Loucy (cell line): Measurements from ENCODE around the gene MNT.

ENCODE experiments used
- H2AFZ ChIP-seq: fragments of 200-600 bp; sonication (generic); 2 replicates; pipeline ENCODE4 v1.6.0; 2016; ENCODE audit warnings: antibody characterized with exemption, mild to moderate bottlenecking, low read length, moderate library complexity
- H3F3A ChIP-seq: fragments of 200-600 bp; 2 replicates; pipeline ENCODE4 v1.6.0; 2016; ENCODE audit warnings: antibody characterized with exemption, low read depth, mild to moderate bottlenecking
- H3K27me3 ChIP-seq: fragments of 200-600 bp; sonication (generic); 2 replicates; pipeline ENCODE4 v1.6.1; 2014; ENCODE audit warnings: low read length, mild to moderate bottlenecking; ENCODE audit not compliant: insufficient read depth, poor library complexity, severe bottlenecking
- H3K36me3 ChIP-seq: fragments of 200-600 bp; sonication (generic); 2 replicates; pipeline ENCODE4 v1.6.1; 2016; ENCODE audit warnings: low read length; ENCODE audit not compliant: insufficient read depth
- H3K4me1 ChIP-seq: fragments of 200-600 bp; sonication (generic); 2 replicates; pipeline ENCODE4 v1.5.1; 2014; ENCODE audit warnings: low read length, mild to moderate bottlenecking; ENCODE audit not compliant: insufficient read depth, poor library complexity, severe bottlenecking
- H3K4me2 ChIP-seq: fragments of 200-600 bp; sonication (generic); 2 replicates; pipeline ENCODE4 v1.6.0; 2014; ENCODE audit warnings: antibody characterized with exemption, low read length, low read depth, mild to moderate bottlenecking; ENCODE audit not compliant: poor library complexity, severe bottlenecking
- H3K4me3 ChIP-seq: fragments of 200-600 bp; sonication (generic); 2 replicates; pipeline ENCODE4 v1.5.1; 2014; ENCODE audit warnings: low read length, mild to moderate bottlenecking, mixed read lengths; ENCODE audit not compliant: poor library complexity, severe bottlenecking
- H3K79me2 ChIP-seq: fragments of 200-600 bp; sonication (generic); 2 replicates; pipeline ENCODE4 v1.6.1; 2014; ENCODE audit warnings: low read length; ENCODE audit not compliant: insufficient read depth
- H3K9ac ChIP-seq: fragments of 200-600 bp; sonication (generic); 2 replicates; pipeline ENCODE4 v1.6.0; 2014; ENCODE audit warnings: mild to moderate bottlenecking, low read depth, low read length, moderate library complexity; ENCODE audit not compliant: poor library complexity, severe bottlenecking
- H3K9me2 ChIP-seq: fragments of 200-600 bp; sonication (generic); replicated peaks from 2 replicates; pipeline ENCODE4 v1.6.1; 2016; ENCODE audit warnings: low read depth, low read length, mixed read lengths
- H3K9me3 ChIP-seq: fragments of 200-600 bp; sonication (generic); 2 replicates; pipeline ENCODE4 v1.6.1; 2014; ENCODE audit warnings: mild to moderate bottlenecking, antibody characterized with exemption, low read length, low read depth; ENCODE audit not compliant: insufficient read depth
- H4K20me1 ChIP-seq: fragments of 200-600 bp; sonication (generic); 2 replicates; pipeline ENCODE4 v1.6.0; 2014; ENCODE audit warnings: antibody characterized with exemption, low read length, mild to moderate bottlenecking; ENCODE audit not compliant: insufficient read depth, poor library complexity, severe bottlenecking
- EZH2phosphoT487 ChIP-seq: fragments of 200-600 bp; IDR thresholded peaks from 2 replicates; pipeline ENCODE4 v1.6.1; 2018; ENCODE audit warnings: antibody characterized with exemption, mild to moderate bottlenecking, moderate library complexity, borderline replicate concordance
- TF ChIP-seq, protein P1 (sequence below): fragments of 200-600 bp; sonication (generic); conservative IDR thresholded peaks from 2 replicates; pipeline ENCODE4 v1.5.1; 2014; ENCODE audit warnings: mild to moderate bottlenecking, antibody characterized with exemption, low read length

The MNT gene

DNA sequence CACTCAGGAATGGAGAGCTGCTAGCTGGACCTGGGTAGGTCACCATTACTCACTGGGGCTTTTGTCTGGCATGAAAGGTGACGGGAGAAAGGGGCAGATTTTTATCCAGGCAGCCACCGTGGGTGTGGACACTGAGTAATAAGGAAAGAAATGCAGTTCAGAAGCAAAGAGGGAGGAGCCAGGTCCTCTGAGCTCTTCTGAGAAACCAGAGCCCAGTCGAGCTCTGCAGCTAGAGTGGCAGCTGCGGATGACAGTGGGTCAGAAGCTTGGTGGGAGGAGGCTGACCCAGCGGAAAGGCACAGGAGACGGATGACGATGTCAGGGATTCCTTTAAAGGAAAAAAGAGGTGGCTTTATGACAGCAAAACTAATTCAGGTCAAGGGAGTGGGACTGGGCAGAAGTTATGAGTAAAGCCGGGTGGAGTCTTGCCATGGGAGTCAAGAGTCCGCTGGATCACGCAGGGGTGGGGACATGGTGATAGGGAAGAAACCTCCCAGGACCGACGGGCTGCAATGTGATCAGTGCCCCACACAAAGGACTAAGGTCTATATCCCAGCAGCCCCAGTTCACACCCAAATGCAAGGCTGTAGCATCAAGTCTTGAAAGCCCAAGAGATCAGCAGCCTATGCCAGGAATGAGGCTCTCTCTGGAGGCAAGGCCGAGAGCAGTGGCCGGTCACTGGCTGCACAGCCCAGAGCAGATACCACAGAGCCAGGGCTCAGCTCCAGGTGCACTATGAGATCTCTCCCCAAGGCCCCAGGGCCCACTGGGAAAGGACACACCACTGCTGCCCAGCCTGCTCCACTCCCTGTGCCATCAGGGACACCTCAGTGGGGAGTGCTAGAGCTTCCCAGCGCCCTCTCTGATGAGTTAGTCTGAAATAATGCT is 6.3 kb upstream of the MNT start:
- peaks cover 11% of the 10 kb centered on the region for H3K4me1 ChIP-seq
- no peak overlapping the region for H3K4me2 ChIP-seq
- H2AFZ ChIP-seq = no peak overlapping the region
- no peaks in the 10 kb centered on the region for H3K36me3 ChIP-seq
- H3K27me3 ChIP-seq = no peaks in the 10 kb centered on the region
- H3K9me2 ChIP-seq = no peaks in the 10 kb centered on the region
- H3F3A ChIP-seq = no peaks in the 10 kb centered on the region
- TF ChIP-seq, protein P1, sequence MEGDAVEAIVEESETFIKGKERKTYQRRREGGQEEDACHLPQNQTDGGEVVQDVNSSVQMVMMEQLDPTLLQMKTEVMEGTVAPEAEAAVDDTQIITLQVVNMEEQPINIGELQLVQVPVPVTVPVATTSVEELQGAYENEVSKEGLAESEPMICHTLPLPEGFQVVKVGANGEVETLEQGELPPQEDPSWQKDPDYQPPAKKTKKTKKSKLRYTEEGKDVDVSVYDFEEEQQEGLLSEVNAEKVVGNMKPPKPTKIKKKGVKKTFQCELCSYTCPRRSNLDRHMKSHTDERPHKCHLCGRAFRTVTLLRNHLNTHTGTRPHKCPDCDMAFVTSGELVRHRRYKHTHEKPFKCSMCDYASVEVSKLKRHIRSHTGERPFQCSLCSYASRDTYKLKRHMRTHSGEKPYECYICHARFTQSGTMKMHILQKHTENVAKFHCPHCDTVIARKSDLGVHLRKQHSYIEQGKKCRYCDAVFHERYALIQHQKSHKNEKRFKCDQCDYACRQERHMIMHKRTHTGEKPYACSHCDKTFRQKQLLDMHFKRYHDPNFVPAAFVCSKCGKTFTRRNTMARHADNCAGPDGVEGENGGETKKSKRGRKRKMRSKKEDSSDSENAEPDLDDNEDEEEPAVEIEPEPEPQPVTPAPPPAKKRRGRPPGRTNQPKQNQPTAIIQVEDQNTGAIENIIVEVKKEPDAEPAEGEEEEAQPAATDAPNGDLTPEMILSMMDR = no peak
- no peak for TF ChIP-seq EZH2phosphoT487
- H4K20me1 ChIP-seq = no peaks in the 10 kb centered on the region
- H3K79me2 ChIP-seq = no peaks in the 10 kb centered on the region
- no peak overlapping the region for H3K4me3 ChIP-seq
- no peaks in the 10 kb centered on the region for H3K9me3 ChIP-seq
- H3K9ac ChIP-seq = no peak overlapping the region

DNA sequence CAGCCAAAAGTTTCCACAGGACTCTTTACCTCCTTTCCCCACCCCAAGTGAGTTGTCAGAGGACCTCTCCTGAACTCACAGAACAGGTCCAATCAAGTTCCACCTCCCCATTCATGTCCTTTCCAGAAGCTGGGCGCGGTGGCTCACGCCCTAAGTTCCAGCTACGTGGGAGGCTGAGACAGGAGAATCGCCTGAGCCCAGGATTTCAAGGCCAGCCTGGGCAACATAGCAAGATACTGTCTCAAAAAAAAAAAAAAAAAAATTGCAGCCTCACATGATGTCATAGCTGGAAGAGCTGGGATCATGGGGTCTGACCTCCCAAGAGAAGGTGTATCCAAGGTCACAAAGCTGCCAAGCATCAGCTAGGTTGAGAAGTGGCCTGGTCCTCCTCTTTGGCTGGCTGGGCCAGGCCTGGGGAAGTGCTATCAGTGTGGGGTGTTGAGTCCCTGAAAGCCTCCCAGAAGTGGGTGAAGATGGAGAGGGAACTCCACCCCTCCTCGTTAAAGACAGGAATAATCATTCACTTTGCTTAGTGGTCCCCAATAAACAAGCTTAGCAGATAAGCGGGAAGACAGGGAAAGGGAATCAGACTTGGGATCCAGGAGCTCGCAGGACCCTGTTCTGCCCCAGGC is 5.5 kb upstream of the MNT start:
- Histone ChIP-seq H3K9me3 (no peaks in the 10 kb centered on the region), H3K4me2 (no peak overlapping the region)
- TF ChIP-seq, protein P1 = no peak
- no peak for TF ChIP-seq EZH2phosphoT487

DNA sequence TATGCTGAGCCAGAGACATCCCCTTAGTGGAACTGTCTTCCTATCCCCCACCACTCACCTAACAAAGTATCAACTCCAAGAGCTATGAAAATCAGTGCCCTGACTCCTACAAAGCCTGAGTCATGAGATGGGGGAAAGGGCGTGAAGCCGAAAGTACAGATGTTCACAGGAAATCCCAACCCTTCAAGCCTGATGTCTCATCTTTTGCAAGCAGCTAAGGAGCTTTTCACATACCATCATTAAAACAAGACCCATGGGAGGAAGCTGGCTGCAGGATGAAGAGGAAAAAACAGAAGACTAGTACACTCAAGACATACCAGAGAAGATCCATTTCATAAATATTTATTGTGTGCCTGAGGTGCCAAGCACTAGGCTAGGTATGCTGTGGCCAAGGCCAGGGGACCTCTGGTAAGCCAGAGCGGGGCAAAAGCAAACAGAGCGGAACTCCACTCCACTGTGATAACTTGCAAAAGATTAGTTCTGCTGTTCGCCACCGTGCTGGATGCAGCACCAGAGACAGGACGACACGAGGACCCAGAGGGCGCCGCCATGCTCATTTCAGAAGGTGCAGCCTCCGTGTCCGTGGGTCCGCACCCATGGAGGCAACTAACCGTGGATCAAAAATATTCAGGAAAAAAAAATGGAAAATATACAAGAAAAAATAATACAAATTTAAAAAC is 4.5 kb upstream of the MNT start:
- peaks cover 3% of the 10 kb centered on the region; the same call in 1 of the 2 replicates for H3K79me2 ChIP-seq
- H3K4me2 ChIP-seq = no peak overlapping the region
- peaks cover 14% of the 10 kb centered on the region for H3K4me1 ChIP-seq
- no peak overlapping the region for H2AFZ ChIP-seq
- H3K9ac ChIP-seq = no peak overlapping the region
- H3F3A ChIP-seq = no peaks in the 10 kb centered on the region
- TF ChIP-seq, protein P1 = no peak
- TF ChIP-seq EZH2phosphoT487 = no peak
- H3K9me2 ChIP-seq = no peaks in the 10 kb centered on the region
- no peak overlapping the region for H3K4me3 ChIP-seq
- no peaks in the 10 kb centered on the region for H3K36me3 ChIP-seq
- H3K9me3 ChIP-seq = no peaks in the 10 kb centered on the region
- peaks cover 3% of the 10 kb centered on the region for H4K20me1 ChIP-seq
- no peaks in the 10 kb centered on the region for H3K27me3 ChIP-seq

More for the DNA sequence above, 5.5 kb upstream of the MNT start:
- Histone ChIP-seq H4K20me1 (no peaks in the 10 kb centered on the region), H2AFZ (no peak overlapping the region), H3K9me2 (no peaks in the 10 kb centered on the region), H3K79me2 (no peaks in the 10 kb centered on the region), H3K27me3 (no peaks in the 10 kb centered on the region), H3K4me1 (peaks cover 11% of the 10 kb centered on the region), H3K4me3 (no peak overlapping the region), H3K36me3 (no peaks in the 10 kb centered on the region), H3F3A (no peaks in the 10 kb centered on the region), H3K9ac (no peak overlapping the region)
